Bronchial epithelial cell (primary cell): Measurements from ENCODE around the gene RER1. TPM values are rescaled to one million over a fixed set of nuclear protein-coding genes. Genes with fewer than 3 reads are reported as not detected.

Experiments
- DNase-seq: peaks from one replicate; pipeline ENCODE4 v3.0.0-alpha.2; 2010; ENCODE audit warnings: low read depth
- FAIRE-seq: peaks from 2 replicates; lab custom pipeline; 2011; peaks lifted over from hg19 to GRCh38; lab: Jason Lieb, UNC
- H3K27me3 ChIP-seq: 2 replicates; pipeline ENCODE4 v1.5.1; 2011; ENCODE audit warnings: low read length; ENCODE audit not compliant: control insufficient read depth, insufficient read depth
- H3K36me3 ChIP-seq: 2 replicates; pipeline ENCODE4 v1.5.1; 2011; ENCODE audit warnings: low read length; ENCODE audit not compliant: control insufficient read depth, insufficient read depth
- H3K4me3 ChIP-seq: 2 replicates; pipeline ENCODE4 v1.5.1; 2011; ENCODE audit warnings: mild to moderate bottlenecking, low read depth, low read length, control low read depth
- total RNA-seq: library from RNA; depleted of rRNA; stranded (reverse); fragments of >200 nt; gene quantifications from 2 replicates; pipeline ENCODE4 v1.2.1, GENCODE V29; 2014
- TF ChIP-seq, protein P1 (sequence below): IDR thresholded peaks from 2 replicates; pipeline ENCODE4 v1.5.1; 2011; ENCODE audit warnings: mild to moderate bottlenecking, moderate library complexity, low read length, control low read depth, inconsistent platforms; ENCODE audit not compliant: insufficient read depth, severe bottlenecking

RER1 gene
- total RNA-seq, 1 donor from 2014 or later: 94.8 TPM

GRCh38 chr1:2408456-2408855 is 16.8 kb downstream of the RER1 start:
- FAIRE-seq (no peak), DNase-seq (no peak)
- TF ChIP-seq, protein P1, sequence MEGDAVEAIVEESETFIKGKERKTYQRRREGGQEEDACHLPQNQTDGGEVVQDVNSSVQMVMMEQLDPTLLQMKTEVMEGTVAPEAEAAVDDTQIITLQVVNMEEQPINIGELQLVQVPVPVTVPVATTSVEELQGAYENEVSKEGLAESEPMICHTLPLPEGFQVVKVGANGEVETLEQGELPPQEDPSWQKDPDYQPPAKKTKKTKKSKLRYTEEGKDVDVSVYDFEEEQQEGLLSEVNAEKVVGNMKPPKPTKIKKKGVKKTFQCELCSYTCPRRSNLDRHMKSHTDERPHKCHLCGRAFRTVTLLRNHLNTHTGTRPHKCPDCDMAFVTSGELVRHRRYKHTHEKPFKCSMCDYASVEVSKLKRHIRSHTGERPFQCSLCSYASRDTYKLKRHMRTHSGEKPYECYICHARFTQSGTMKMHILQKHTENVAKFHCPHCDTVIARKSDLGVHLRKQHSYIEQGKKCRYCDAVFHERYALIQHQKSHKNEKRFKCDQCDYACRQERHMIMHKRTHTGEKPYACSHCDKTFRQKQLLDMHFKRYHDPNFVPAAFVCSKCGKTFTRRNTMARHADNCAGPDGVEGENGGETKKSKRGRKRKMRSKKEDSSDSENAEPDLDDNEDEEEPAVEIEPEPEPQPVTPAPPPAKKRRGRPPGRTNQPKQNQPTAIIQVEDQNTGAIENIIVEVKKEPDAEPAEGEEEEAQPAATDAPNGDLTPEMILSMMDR: no peak

GRCh38 chr1:2408859-2409276 is 17.2 kb downstream of the RER1 start:
- Histone ChIP-seq H3K27me3 (no peaks in the 10 kb centered on the region), H3K36me3 (peaks cover 25% of the 10 kb centered on the region), H3K4me3 (no peak overlapping the region)
- no peak for DNase-seq
- TF ChIP-seq, protein P1: no peak
- no peak for FAIRE-seq

More at GRCh38 chr1:2408456-2408855, 16.8 kb downstream of the RER1 start:
- Histone ChIP-seq H3K27me3 (no peaks in the 10 kb centered on the region), H3K36me3 (peaks cover 25% of the 10 kb centered on the region), H3K4me3 (no peak overlapping the region)

DNA sequence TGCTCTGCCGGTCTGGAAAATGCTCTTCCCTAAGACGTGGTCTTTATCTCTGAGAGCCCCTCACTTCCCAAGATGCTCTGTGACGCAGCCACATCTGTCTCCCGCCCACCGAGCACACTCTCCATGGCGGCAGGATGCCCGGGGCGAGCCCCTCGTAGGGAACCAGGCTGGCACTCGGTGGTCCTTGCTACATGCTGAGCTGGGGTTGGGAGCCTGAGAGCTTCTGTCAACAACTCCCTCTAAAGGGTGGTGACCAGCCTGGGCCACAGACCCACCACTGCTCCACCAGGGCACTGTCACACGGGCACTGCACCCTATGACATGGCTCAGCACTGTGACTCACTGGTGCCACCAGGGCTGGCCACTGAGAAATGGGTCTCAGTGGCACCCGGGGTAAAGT is 18.1 kb downstream of the RER1 start:
- no peak overlapping the region for H3K4me3 ChIP-seq
- FAIRE-seq (no peak), DNase-seq (no peak)
- TF ChIP-seq, protein P1: no peak
- no peaks in the 10 kb centered on the region for H3K27me3 ChIP-seq
- H3K36me3 ChIP-seq: peaks cover 21% of the 10 kb centered on the region

DNA sequence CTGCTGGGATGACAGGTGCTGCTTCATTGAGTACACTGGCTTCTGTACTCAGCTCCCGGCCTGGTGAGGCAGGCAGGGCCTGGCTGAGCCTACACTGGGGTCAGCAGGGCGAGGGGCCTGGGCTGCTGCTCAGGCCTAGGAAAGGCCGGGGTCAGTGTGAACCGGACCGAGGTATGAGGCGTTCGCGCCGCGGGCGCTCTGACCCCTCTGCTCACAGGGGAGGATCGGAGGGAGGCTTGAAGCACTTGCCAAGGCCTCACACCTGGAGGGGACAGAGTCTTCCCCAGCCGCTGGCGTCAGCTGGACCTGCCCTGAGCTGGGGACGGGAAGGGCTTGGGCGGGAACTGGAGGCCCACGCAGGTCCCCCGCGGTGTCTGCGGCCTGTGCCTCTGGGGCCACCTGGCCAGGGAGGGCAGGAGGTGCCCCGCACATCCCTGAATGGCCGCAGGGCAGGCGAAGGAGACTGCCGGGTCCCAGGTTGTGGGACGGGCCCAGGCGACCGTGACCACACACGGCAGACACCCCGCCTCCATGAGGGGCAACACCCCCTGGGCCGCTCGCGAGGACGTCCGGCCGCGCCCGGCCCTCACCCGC is 20.3 kb downstream of the RER1 start:
- Histone ChIP-seq H3K36me3 (peaks cover 10% of the 10 kb centered on the region), H3K4me3 (peak overlapping the region; percentile 94), H3K27me3 (no peaks in the 10 kb centered on the region)
- no peak for FAIRE-seq
- no peak for DNase-seq
- TF ChIP-seq, protein P1: no peak

GRCh38 chr1:2412395-2412772 is 20.7 kb downstream of the RER1 start, which contains the start of gene PEX10:
Gene PEX10 (minus strand): TSS chr1:2412564. CDS start chr1:2412502, 62 bp downstream.
- TF ChIP-seq, protein P1: no peak
- FAIRE-seq (no peak), DNase-seq (peak; percentile 81)
- peaks cover 7% of the 10 kb centered on the region for H3K36me3 ChIP-seq
- peak within 1 kb of the TSS; percentile 94 for H3K4me3 ChIP-seq
- H3K27me3 ChIP-seq: no peaks in the 10 kb centered on the region
